ENCODE data around the gene DMRTC2. TPM values are rescaled to one million over a fixed set of nuclear protein-coding genes. Genes with fewer than 3 reads are reported as not detected.

Gene DMRTC2
- total RNA-seq, 1 experiment from 2014 or later: not detected

GRCh38 chr19:41807176-41807575, 37.7 kb upstream of the DMRTC2 start:
- Histone ChIP-seq H3K27me3 (ENCODE audit: insufficient read depth, low read length) (peaks cover 5% of the 10 kb centered on the region), H3K27ac (ENCODE audit: low read depth, low read length) (no peak overlapping the region), H3K36me3 (ENCODE audit: control insufficient read depth in 1 of 2, insufficient read depth in 2 of 2, low read length in 2 of 2) (no peaks in the 10 kb centered on the region), H2AFZ (ENCODE audit: low read depth, low read length, poor library complexity, severe bottlenecking) (no peak overlapping the region), H3K9me3 (ENCODE audit: control insufficient read depth in 1 of 2, insufficient read depth in 1 of 2, low read depth in 1 of 2, low read length in 2 of 2) (no peaks in the 10 kb centered on the region), H3K4me3 (replicated peaks in 1 of 2; ENCODE audit: low read depth in 1 of 2, low read length in 2 of 2) (no peak overlapping the region), H3K9me2 (ENCODE audit: insufficient read depth) (no peaks in the 10 kb centered on the region), H3K4me1 (ENCODE audit: control insufficient read depth in 1 of 2, insufficient read depth in 2 of 2, low read length in 2 of 2) (no peaks in the 10 kb centered on the region), H3K4me2 (ENCODE audit: low read length) (no peak overlapping the region), H4K20me1 (ENCODE audit: insufficient read depth) (no peaks in the 10 kb centered on the region), H3K79me2 (ENCODE audit: insufficient read depth, low read length) (no peaks in the 10 kb centered on the region), H3K9ac (ENCODE audit: low read length) (no peak overlapping the region)
- no TSS peak for BruUV-seq (replicated peaks)
- POLR2A ChIA-PET: no interaction called here
- no peak for ATAC-seq
- TF ChIP-seq SIN3A (IDR thresholded peaks at IDR 0.05; ENCODE audit: low read depth) (no peak), REST (IDR thresholded peaks at IDR 0.05; ENCODE audit: low read depth) (no peak), CTCF (IDR thresholded peaks at IDR 0.05 in 2 of 3, conservative IDR thresholded peaks at IDR 0.05 in 1 of 3; ENCODE audit: borderline replicate concordance in 1 of 3, insufficient read depth in 1 of 3, low read depth in 2 of 3, low read length in 2 of 3) (no peak), ZBTB33 (IDR thresholded peaks at IDR 0.05; ENCODE audit: extremely low read depth, insufficient replicate concordance, low read length) (no peak), FOSL1 (IDR thresholded peaks at IDR 0.05; ENCODE audit: low read depth) (no peak), EZH2 (IDR thresholded peaks at IDR 0.05) (no peak), TCF7L2 (IDR thresholded peaks at IDR 0.05; ENCODE audit: borderline replicate concordance, extremely low read depth, insufficient read depth, insufficient read length) (no peak), ZNF274 (IDR thresholded peaks at IDR 0.05; ENCODE audit: low read depth, low read length) (no peak), SP1 (IDR thresholded peaks at IDR 0.05; ENCODE audit: low read depth) (no peak), POLR2AphosphoS5 (IDR thresholded peaks at IDR 0.05; ENCODE audit: low read depth, low read length) (no peak), POLR2A (IDR thresholded peaks at IDR 0.05; ENCODE audit: borderline replicate concordance, extremely low read depth, insufficient read depth, insufficient read length) (no peak), YY1 (IDR thresholded peaks at IDR 0.05; ENCODE audit: extremely low read depth, insufficient replicate concordance, low read depth, low read length) (no peak), EGR1 (IDR thresholded peaks at IDR 0.05; ENCODE audit: low read depth) (no peak), CEBPB (IDR thresholded peaks at IDR 0.05; ENCODE audit: low read depth) (no peak), ELF1 (IDR thresholded peaks at IDR 0.05; ENCODE audit: borderline replicate concordance, low read depth) (no peak), EZH2phosphoT487 (IDR thresholded peaks at IDR 0.05; ENCODE audit: borderline replicate concordance) (no peak)
- no peak for DNase-seq (ENCODE audit: low read depth, low spot score)
- RAD21 ChIA-PET (ENCODE audit: low non-redundant PET in 1 of 2, low total read pairs in 2 of 2, uncharacterized antibody in 2 of 2, unreplicated experiment in 2 of 2): no interaction called here
- intact Hi-C loops (cut with micrococcal nuclease): no loop called here
- CTCF ChIA-PET: interaction anchor here (1.1 kb wide), 1 partner anchor 14 kb away, joined by 3 read pairs; no protein-coding TSS in a partner anchor

All from HCT116 (cell line).